HepG2 (cell line): Measurements from ENCODE around the gene CCNB3. TPM values are rescaled to one million over a fixed set of nuclear protein-coding genes. Genes with fewer than 3 reads are reported as not detected.

Source experiments
- ATAC-seq: fragments of 200-7000 bp; cut with Tn5 transposase; 3 replicates; pipeline ENCODE4 v1.9.1; 2020; ENCODE audit warnings: mild to moderate bottlenecking, moderate library complexity
- BruUV-seq: library from RNA; stranded (reverse); fragments of 400-500 nt; replicated peaks from 2 replicates; lab custom pipeline; 2021; lab: Mats Ljungman, UMichigan
- CTCF ChIA-PET: fragments of 300-600 bp; formaldehyde crosslinking; extraction: SDS; loops from one replicate; lab custom pipeline; 2021; ENCODE audit warnings: low total read pairs, inconsistent platforms, low intra/inter-chr PET ratio; lab: Yijun Ruan, JAX
- POLR2A ChIA-PET: fragments of 350-600 bp; sonication (Branson Sonifier 250); formaldehyde crosslinking; loops from one replicate; lab custom pipeline; 2020; ENCODE audit warnings: antibody characterized with exemption, inconsistent platforms; lab: Yijun Ruan, JAX
- DNase-seq: peaks from one replicate; pipeline ENCODE4 v3.0.0-alpha.2; 2015; ENCODE audit warnings: low spot score
- FAIRE-seq: peaks from 3 replicates; lab custom pipeline; 2011; peaks lifted over from hg19 to GRCh38; lab: Jason Lieb, UNC
- H2AFZ ChIP-seq: one replicate; pipeline ENCODE4 v1.6.1; 2011; ENCODE audit warnings: low read length, inconsistent platforms
- H3K27ac ChIP-seq: fragments of 300-600 bp; 3 replicates; pipeline ENCODE4 v1.8.0; 2011; ENCODE audit warnings: mixed run types, mild to moderate bottlenecking, mixed read lengths, low read length, inconsistent platforms; ENCODE audit not compliant: insufficient read depth; ENCODE audit errors: extremely low read length
- H3K27me3 ChIP-seq, 2 experiments: fragments of 200-600 bp in 1 of 2; 2 replicates in 1 of 2; 3 replicates in 1 of 2; pipeline versions ENCODE4 v1.6.0 to v1.8.0; 2011; ENCODE audit warnings: low read length in 2 of 2, mild to moderate bottlenecking in 2 of 2, moderate library complexity in 2 of 2, inconsistent platforms in 1 of 2; ENCODE audit not compliant: insufficient read depth in 2 of 2, control insufficient read depth in 1 of 2
- H3K36me3 ChIP-seq, 2 experiments: fragments of 200-600 bp in 1 of 2; replicated peaks in 1 of 2; 2 replicates in 1 of 2; 3 replicates in 1 of 2; pipeline versions ENCODE4 v1.5.1 to v1.8.0; 2011; ENCODE audit warnings: low read length in 2 of 2, inconsistent platforms in 1 of 2; ENCODE audit not compliant: insufficient read depth in 2 of 2, control insufficient read depth in 1 of 2
- H3K4me1 ChIP-seq: 2 replicates; pipeline ENCODE4 v1.5.1; 2012; ENCODE audit warnings: low read length, inconsistent platforms; ENCODE audit not compliant: insufficient read depth
- H3K4me2 ChIP-seq: 2 replicates; pipeline ENCODE4 v1.6.0; 2011; ENCODE audit warnings: low read depth, low read length, inconsistent platforms
- H3K4me3 ChIP-seq, 3 experiments: fragments of 200-600 bp in 1 of 3; sonication (generic), shearing (Covaris generic) in 1 of 3; replicated peaks in 1 of 3; 2 replicates each; pipeline ENCODE4 v1.5.1; 2011 to 2016; ENCODE audit warnings: low read length in 3 of 3, inconsistent platforms in 2 of 3, low read depth in 2 of 3, mild to moderate bottlenecking in 2 of 3, control low read depth in 1 of 3, mixed read lengths in 1 of 3; ENCODE audit not compliant: insufficient read depth in 1 of 3
- H3K79me2 ChIP-seq: one replicate; pipeline ENCODE4 v1.6.1; 2011; ENCODE audit warnings: low read length, inconsistent platforms; ENCODE audit not compliant: insufficient read depth
- H3K9ac ChIP-seq: 2 replicates; pipeline ENCODE4 v1.6.0; 2011; ENCODE audit warnings: mild to moderate bottlenecking, low read depth, low read length, inconsistent platforms; ENCODE audit not compliant: insufficient read depth
- H3K9me3 ChIP-seq: 2 replicates; pipeline ENCODE4 v1.5.1; 2012; ENCODE audit warnings: mild to moderate bottlenecking, low read length
- H4K20me1 ChIP-seq: 2 replicates; pipeline ENCODE4 v1.6.0; 2011; ENCODE audit warnings: inconsistent platforms, mild to moderate bottlenecking, low read length, moderate library complexity; ENCODE audit not compliant: insufficient read depth
- ZNF350 ChIP-seq: sonication (generic); formaldehyde crosslinking; IDR thresholded peaks from 2 replicates; pipeline ENCODE4 v1.4.0; 2020; ENCODE audit warnings: mild to moderate bottlenecking, low read depth, missing genetic modification reagents, borderline replicate concordance
- ZNF660 ChIP-seq: sonication (generic); formaldehyde crosslinking; IDR thresholded peaks from 2 replicates; pipeline ENCODE4 v1.5.1; 2020; ENCODE audit warnings: mild to moderate bottlenecking, low read depth, missing genetic modification reagents, borderline replicate concordance
- in situ Hi-C: cut with HindIII; loops from 2 replicates; pipeline ENCODE4 v1.10.0; 2017; ENCODE audit warnings: low pct_unique_long_range_greater_than_20kb; ENCODE audit not compliant: extremely low pct_ligation_motif_present
- intact Hi-C: fragments of 100-400 bp; cut with micrococcal nuclease; formaldehyde crosslinking; loops from one replicate; pipeline ENCODE4 v1.10.0; 2022; ENCODE audit not compliant: unreplicated experiment
- polyA plus RNA-seq, 8 experiments: library from polyadenylated mRNA; depleted of rRNA in 3 of 8; stranded (reverse) in 7 of 8; unstranded in 1 of 8; fragments of >200 nt; fragmentation: Illumina TruSeq in 4 of 8; extraction: Trizol in 4 of 8; gene quantifications; 2 replicates each; pipeline versions ENCODE4 v1.2.1 to v1.2.3, GENCODE V29; 2011 to 2016; ENCODE audit warnings: low read depth in 4 of 8, missing spikeins in 1 of 8, mixed read lengths in 1 of 8; ENCODE audit not compliant: insufficient read depth in 1 of 8
- total RNA-seq, 5 experiments: library from RNA; depleted of rRNA; stranded (reverse); fragments of >200 nt; fragmentation: Illumina TruSeq; extraction: Trizol; gene quantifications; 2 replicates each; pipeline ENCODE4 v1.2.3, GENCODE V29; 2016; ENCODE audit warnings: low read depth in 1 of 5
- TF ChIP-seq, protein P1 (sequence below): sonication (generic); formaldehyde crosslinking; conservative IDR thresholded peaks from 2 replicates; pipeline ENCODE4 v1.8.1; 2023; ENCODE audit warnings: missing genetic modification reagents
- TF ChIP-seq, protein P2 (sequence below): IDR thresholded peaks from 2 replicates; pipeline ENCODE4 v1.6.1; 2012; ENCODE audit warnings: low read length, improper control_type of control experiment

Gene CCNB3
- total and polyA plus RNA-seq, 2 of the 13 experiments (the other 11 are each of a cell fraction or from before 2014, with no cell fraction given), result 0.04 to 0.07 TPM

DNA sequence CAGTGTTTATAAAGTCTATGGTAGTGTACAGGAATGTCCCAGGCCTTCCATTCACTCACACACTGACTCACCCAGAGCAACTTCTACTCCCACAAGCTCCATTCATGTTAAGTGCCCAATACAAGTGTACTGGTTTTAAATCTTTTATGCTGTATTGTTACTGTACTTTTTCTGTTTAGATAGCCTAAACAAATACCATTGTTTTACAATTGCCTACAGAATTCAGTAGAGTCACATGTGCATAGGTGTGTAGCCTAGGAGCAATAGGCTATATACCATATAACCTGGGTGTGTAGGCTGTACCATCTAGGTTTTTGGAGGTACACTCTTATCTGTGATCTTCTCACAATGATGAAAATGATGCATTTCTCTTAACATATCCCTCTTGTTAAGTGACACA lies 139.4 kb downstream of the CCNB3 start:
- BruUV-seq, result no TSS peak
- no peak for DNase-seq
- Histone ChIP-seq H3K4me3 (no peak overlapping the region), H3K4me1 (peaks cover 7% of the 10 kb centered on the region), H3K9me3 (no peaks in the 10 kb centered on the region), H3K4me2 (no peak overlapping the region), H3K36me3 (no peaks in the 10 kb centered on the region), H2AFZ (no peak overlapping the region), H3K79me2 (no peaks in the 10 kb centered on the region), H3K27me3 (no peaks in the 10 kb centered on the region), H4K20me1 (no peaks in the 10 kb centered on the region)
- intact Hi-C loops, result no loop called here
- ChIA-PET CTCF (no interaction called here), POLR2A (no interaction called here)
- no peak for ATAC-seq
- no peak for FAIRE-seq
- TF ChIP-seq ZNF350 (no peak), ZNF660 (CRISPR knock-in tag) (no peak)
- TF ChIP-seq, protein P1, sequence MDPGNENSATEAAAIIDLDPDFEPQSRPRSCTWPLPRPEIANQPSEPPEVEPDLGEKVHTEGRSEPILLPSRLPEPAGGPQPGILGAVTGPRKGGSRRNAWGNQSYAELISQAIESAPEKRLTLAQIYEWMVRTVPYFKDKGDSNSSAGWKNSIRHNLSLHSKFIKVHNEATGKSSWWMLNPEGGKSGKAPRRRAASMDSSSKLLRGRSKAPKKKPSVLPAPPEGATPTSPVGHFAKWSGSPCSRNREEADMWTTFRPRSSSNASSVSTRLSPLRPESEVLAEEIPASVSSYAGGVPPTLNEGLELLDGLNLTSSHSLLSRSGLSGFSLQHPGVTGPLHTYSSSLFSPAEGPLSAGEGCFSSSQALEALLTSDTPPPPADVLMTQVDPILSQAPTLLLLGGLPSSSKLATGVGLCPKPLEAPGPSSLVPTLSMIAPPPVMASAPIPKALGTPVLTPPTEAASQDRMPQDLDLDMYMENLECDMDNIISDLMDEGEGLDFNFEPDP (CRISPR knock-in tag), result no peak
- TF ChIP-seq, protein P2, sequence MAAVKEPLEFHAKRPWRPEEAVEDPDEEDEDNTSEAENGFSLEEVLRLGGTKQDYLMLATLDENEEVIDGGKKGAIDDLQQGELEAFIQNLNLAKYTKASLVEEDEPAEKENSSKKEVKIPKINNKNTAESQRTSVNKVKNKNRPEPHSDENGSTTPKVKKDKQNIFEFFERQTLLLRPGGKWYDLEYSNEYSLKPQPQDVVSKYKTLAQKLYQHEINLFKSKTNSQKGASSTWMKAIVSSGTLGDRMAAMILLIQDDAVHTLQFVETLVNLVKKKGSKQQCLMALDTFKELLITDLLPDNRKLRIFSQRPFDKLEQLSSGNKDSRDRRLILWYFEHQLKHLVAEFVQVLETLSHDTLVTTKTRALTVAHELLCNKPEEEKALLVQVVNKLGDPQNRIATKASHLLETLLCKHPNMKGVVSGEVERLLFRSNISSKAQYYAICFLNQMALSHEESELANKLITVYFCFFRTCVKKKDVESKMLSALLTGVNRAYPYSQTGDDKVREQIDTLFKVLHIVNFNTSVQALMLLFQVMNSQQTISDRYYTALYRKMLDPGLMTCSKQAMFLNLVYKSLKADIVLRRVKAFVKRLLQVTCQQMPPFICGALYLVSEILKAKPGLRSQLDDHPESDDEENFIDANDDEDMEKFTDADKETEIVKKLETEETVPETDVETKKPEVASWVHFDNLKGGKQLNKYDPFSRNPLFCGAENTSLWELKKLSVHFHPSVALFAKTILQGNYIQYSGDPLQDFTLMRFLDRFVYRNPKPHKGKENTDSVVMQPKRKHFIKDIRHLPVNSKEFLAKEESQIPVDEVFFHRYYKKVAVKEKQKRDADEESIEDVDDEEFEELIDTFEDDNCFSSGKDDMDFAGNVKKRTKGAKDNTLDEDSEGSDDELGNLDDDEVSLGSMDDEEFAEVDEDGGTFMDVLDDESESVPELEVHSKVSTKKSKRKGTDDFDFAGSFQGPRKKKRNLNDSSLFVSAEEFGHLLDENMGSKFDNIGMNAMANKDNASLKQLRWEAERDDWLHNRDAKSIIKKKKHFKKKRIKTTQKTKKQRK, result no peak
- TF ChIP-seq, all 625 proteins: peak for 0
- in situ Hi-C loops, result no loop called here
- Histone ChIP-seq H3K27ac (no peak overlapping the region), H3K9ac (no peak overlapping the region)
